NCI-H2029 treated with DMSO at 0.1 percent for 48 hours (cell line): ENCODE results near the gene ACBD5.
"Not testable (repeated sequence)": the region's sequence is repeated elsewhere in the genome, so short reads cannot be mapped to it uniquely, and the experiment has no call there.

Experiments
- DNase-seq: peaks from one replicate; lab custom pipeline; 2025; lab: John Stamatoyannopoulos, UW

ACBD5 gene

GRCh38 chr10:27240212-27241009 lies at the start of gene ACBD5:
Gene ACBD5 (minus strand): TSS chr10:27240797. CDS start chr10:27240688, 109 bp downstream.
- DNase-seq, result peak; percentile 45

- DNase-seq, result no peak
These were observed 44.5 kb upstream of the ACBD5 start for GRCh38 chr10:27285093-27285492.

- no peak for DNase-seq
These were observed 36.0 kb upstream of the ACBD5 start for GRCh38 chr10:27276581-27276980.

GRCh38 chr10:27266025-27266424 lies 25.4 kb upstream of the ACBD5 start:
- not testable (repeated sequence) for DNase-seq

GRCh38 chr10:27262788-27263187 lies 22.2 kb upstream of the ACBD5 start:
- not testable (repeated sequence) for DNase-seq

GRCh38 chr10:27258838-27259812 lies 18.5 kb upstream of the ACBD5 start:
- DNase-seq, result no peak

GRCh38 chr10:27258492-27258837 lies 17.9 kb upstream of the ACBD5 start:
- no peak for DNase-seq

GRCh38 chr10:27256299-27257189 lies 15.9 kb upstream of the ACBD5 start:
- no peak for DNase-seq

GRCh38 chr10:27253576-27253975 lies 13.0 kb upstream of the ACBD5 start:
- DNase-seq, result no peak

- no peak for DNase-seq
These were observed 11.8 kb upstream of the ACBD5 start for GRCh38 chr10:27252267-27253000.

- no peak for DNase-seq
These were observed 11.0 kb upstream of the ACBD5 start for GRCh38 chr10:27251554-27251953.

GRCh38 chr10:27248215-27248614 lies 7.6 kb upstream of the ACBD5 start:
- no peak for DNase-seq

GRCh38 chr10:27247441-27247840 lies 6.8 kb upstream of the ACBD5 start:
- no peak for DNase-seq

GRCh38 chr10:27247006-27247405 lies 6.4 kb upstream of the ACBD5 start:
- DNase-seq, result no peak

GRCh38 chr10:27245836-27246235 lies 5.2 kb upstream of the ACBD5 start:
- no peak for DNase-seq

- DNase-seq, result no peak
These were observed 4.4 kb upstream of the ACBD5 start for GRCh38 chr10:27244976-27245375.

- DNase-seq, result peak; percentile 34
These were observed 2.5 kb upstream of the ACBD5 start for GRCh38 chr10:27242951-27243551.

GRCh38 chr10:27242473-27242950 lies 1.9 kb upstream of the ACBD5 start:
- DNase-seq, result no peak

GRCh38 chr10:27241652-27242472 lies 1.3 kb upstream of the ACBD5 start:
- DNase-seq, result peak; percentile 46
